ENCODE results near the gene BTBD16. TPM values are rescaled to one million over a fixed set of nuclear protein-coding genes. Genes with fewer than 3 reads are reported as not detected.

The BTBD16 gene
- total and polyA plus RNA-seq, 10 of the 15 experiments (the other 5 are each of a cell fraction or from before 2014, with no cell fraction given), result 0.11 TPM; not detected in 9

GRCh38 chr10:122359621-122360020 lies 88.5 kb downstream of the BTBD16 start:
- ChIA-PET RAD21 (ENCODE audit: unreplicated experiment) (no interaction called here), SMC1A (ENCODE audit: uncharacterized antibody, unreplicated experiment) (interaction anchor here (1.0 kb wide), 1 partner anchor 75 kb away, joined by 4 read pairs; no protein-coding TSS in a partner anchor), CTCF (interaction anchor here (0.5 to 1.4 kb wide), 3 partner anchors 27 to 78 kb away, joined by 3 to 6 read pairs (median 3); no protein-coding TSS in a partner anchor), POLR2A (interaction anchor here (0.6 to 0.7 kb wide), 2 partner anchors 74 to 727 kb away, joined by 5 to 6 read pairs; no protein-coding TSS in a partner anchor)
- Histone ChIP-seq H3K79me2 (ENCODE audit: control insufficient read depth, insufficient read depth, low read length) (no peaks in the 10 kb centered on the region), H3K9me3 (replicated peaks; ENCODE audit: control insufficient read depth, insufficient read depth, low read length) (no peaks in the 10 kb centered on the region), H3K4me3 (no peak overlapping the region), H4K20me1 (ENCODE audit: control insufficient read depth, insufficient read depth) (no peaks in the 10 kb centered on the region), H2AFZ (ENCODE audit: control insufficient read depth, low read depth, low read length) (no peak overlapping the region), H3K4me1 (ENCODE audit: control insufficient read depth, insufficient read depth, low read length) (no peaks in the 10 kb centered on the region), H3K27me3 (replicated peaks in 1 of 2; ENCODE audit: control insufficient read depth in 2 of 2, insufficient read depth in 2 of 2, low read length in 1 of 2) (peaks cover 0 to 4% of the 10 kb centered on the region in 2 experiments; a peak in 2 of 4 replicates), H3K9ac (ENCODE audit: control insufficient read depth, insufficient read depth, low read length) (no peak overlapping the region), H3K4me2 (ENCODE audit: control insufficient read depth, insufficient read depth) (no peak overlapping the region), H3K36me3 (ENCODE audit: control insufficient read depth in 2 of 2, insufficient read depth in 2 of 2, low read length in 1 of 2) (no peaks in the 10 kb centered on the region), H3K27ac (ENCODE audit: control insufficient read depth, insufficient read depth) (no peak overlapping the region)
- in situ Hi-C loops (cut with MboI) (no loop called here), intact Hi-C loops (cut with micrococcal nuclease; ENCODE audit: unreplicated experiment) (no loop called here)
- DNase-seq (ENCODE audit: low read depth, low spot score) (no peak), FAIRE-seq (no peak), ATAC-seq (no peak)
- 10% methylated on average over 2 of the region's 2 CpGs for WGBS (ENCODE audit: insufficient coverage, insufficient replicate concordance, low lambda C conversion rate, missing lambda C conversion rate)
- TF ChIP-seq ZNF622 (IDR thresholded peaks at IDR 0.05) (no peak), CEBPZ (IDR thresholded peaks at IDR 0.05; ENCODE audit: low read depth, low read length) (no peak), TCF3 (IDR thresholded peaks at IDR 0.05; ENCODE audit: borderline replicate concordance, insufficient read depth, low read depth, low read length) (no peak), MYC (IDR thresholded peaks at IDR 0.05; ENCODE audit: insufficient read depth, insufficient read length, insufficient replicate concordance, low read length, severe bottlenecking) (no peak), ASH2L (IDR thresholded peaks at IDR 0.05; ENCODE audit: borderline replicate concordance, low read depth) (no peak), FOXK2 (IDR thresholded peaks at IDR 0.05) (no peak), BACH1 (IDR thresholded peaks at IDR 0.05; ENCODE audit: borderline replicate concordance) (no peak), BCL11A (IDR thresholded peaks at IDR 0.05; ENCODE audit: low read depth, low read length) (no peak), BMI1 (IDR thresholded peaks at IDR 0.05; ENCODE audit: borderline replicate concordance) (no peak), BRCA1 (IDR thresholded peaks at IDR 0.05; ENCODE audit: low read depth, low read length) (no peak)
- TF ChIP-seq, protein P1, sequence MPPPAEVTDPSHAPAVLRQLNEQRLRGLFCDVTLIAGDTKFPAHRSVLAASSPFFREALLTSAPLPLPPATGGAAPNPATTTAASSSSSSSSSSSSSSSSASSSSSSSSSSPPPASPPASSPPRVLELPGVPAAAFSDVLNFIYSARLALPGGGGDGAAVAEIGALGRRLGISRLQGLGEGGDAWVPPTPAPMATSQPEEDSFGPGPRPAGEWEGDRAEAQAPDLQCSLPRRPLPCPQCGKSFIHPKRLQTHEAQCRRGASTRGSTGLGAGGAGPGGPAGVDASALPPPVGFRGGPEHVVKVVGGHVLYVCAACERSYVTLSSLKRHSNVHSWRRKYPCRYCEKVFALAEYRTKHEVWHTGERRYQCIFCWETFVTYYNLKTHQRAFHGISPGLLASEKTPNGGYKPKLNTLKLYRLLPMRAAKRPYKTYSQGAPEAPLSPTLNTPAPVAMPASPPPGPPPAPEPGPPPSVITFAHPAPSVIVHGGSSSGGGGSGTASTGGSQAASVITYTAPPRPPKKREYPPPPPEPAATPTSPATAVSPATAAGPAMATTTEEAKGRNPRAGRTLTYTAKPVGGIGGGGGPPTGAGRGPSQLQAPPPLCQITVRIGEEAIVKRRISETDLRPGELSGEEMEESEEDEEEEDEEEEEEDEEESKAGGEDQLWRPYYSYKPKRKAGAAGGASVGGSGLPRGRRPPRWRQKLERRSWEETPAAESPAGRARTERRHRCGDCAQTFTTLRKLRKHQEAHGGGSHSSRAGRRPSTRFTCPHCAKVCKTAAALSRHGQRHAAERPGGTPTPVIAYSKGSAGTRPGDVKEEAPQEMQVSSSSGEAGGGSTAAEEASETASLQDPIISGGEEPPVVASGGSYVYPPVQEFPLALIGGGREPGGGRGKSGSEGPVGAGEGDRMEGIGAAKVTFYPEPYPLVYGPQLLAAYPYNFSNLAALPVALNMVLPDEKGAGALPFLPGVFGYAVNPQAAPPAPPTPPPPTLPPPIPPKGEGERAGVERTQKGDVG (CRISPR knock-in tag; IDR thresholded peaks at IDR 0.05), result no peak
- TF ChIP-seq, protein P2, sequence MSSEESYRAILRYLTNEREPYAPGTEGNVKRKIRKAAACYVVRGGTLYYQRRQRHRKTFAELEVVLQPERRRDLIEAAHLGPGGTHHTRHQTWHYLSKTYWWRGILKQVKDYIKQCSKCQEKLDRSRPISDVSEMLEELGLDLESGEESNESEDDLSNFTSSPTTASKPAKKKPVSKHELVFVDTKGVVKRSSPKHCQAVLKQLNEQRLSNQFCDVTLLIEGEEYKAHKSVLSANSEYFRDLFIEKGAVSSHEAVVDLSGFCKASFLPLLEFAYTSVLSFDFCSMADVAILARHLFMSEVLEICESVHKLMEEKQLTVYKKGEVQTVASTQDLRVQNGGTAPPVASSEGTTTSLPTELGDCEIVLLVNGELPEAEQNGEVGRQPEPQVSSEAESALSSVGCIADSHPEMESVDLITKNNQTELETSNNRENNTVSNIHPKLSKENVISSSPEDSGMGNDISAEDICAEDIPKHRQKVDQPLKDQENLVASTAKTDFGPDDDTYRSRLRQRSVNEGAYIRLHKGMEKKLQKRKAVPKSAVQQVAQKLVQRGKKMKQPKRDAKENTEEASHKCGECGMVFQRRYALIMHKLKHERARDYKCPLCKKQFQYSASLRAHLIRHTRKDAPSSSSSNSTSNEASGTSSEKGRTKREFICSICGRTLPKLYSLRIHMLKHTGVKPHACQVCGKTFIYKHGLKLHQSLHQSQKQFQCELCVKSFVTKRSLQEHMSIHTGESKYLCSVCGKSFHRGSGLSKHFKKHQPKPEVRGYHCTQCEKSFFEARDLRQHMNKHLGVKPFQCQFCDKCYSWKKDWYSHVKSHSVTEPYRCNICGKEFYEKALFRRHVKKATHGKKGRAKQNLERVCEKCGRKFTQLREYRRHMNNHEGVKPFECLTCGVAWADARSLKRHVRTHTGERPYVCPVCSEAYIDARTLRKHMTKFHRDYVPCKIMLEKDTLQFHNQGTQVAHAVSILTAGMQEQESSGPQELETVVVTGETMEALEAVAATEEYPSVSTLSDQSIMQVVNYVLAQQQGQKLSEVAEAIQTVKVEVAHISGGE (CRISPR knock-in tag; IDR thresholded peaks at IDR 0.05), result no peak
- BruUV-seq (replicated peaks), result no TSS peak
